PC-3 (cell line): Measurements from ENCODE around the gene TSPEAR. TPM values are rescaled to one million over a fixed set of nuclear protein-coding genes. Genes with fewer than 3 reads are reported as not detected.

Experiments used
- ATAC-seq: fragments of 200-7000 bp; cut with Tn5 transposase; 2 replicates; pipeline ENCODE4 v1.9.1; 2020; ENCODE audit warnings: mild to moderate bottlenecking, moderate library complexity
- BruUV-seq: library from RNA; stranded (reverse); fragments of 400-500 nt; replicated peaks from 2 replicates; lab custom pipeline; 2021; lab: Mats Ljungman, UMichigan
- CTCF ChIA-PET: fragments of 300-600 bp; sonication (Branson Sonifier 250); formaldehyde crosslinking; loops from one replicate; lab custom pipeline; 2022; ENCODE audit warnings: antibody characterized with exemption; lab: Charles Lee
- POLR2A ChIA-PET: fragments of 300-600 bp; sonication (Branson Sonifier 250); formaldehyde crosslinking; loops from one replicate; lab custom pipeline; 2022; ENCODE audit warnings: antibody characterized with exemption; ENCODE audit not compliant: unreplicated experiment; lab: Charles Lee
- DNase-seq: peaks from one replicate; pipeline ENCODE4 v3.0.0-alpha.2; 2015
- H2AFZ ChIP-seq: fragments of 300-600 bp; sonication (generic); 2 replicates; pipeline ENCODE4 v1.6.0; 2016; ENCODE audit warnings: antibody characterized with exemption, low read length
- H3F3A ChIP-seq: fragments of 300-600 bp; sonication (generic); one replicate; pipeline ENCODE4 v1.6.0; 2017; ENCODE audit warnings: antibody characterized with exemption, low read length, control low read depth, mild to moderate bottlenecking; ENCODE audit not compliant: unreplicated experiment
- H3K27ac ChIP-seq: fragments of 300-600 bp; sonication (generic); 2 replicates; pipeline ENCODE4 v1.5.1; 2016; ENCODE audit warnings: mild to moderate bottlenecking, low read length
- H3K27me3 ChIP-seq: fragments of 300-600 bp; sonication (generic); 2 replicates; pipeline ENCODE4 v1.6.1; 2016; ENCODE audit warnings: low read length, mixed read lengths
- H3K36me3 ChIP-seq: fragments of 300-600 bp; sonication (generic); 2 replicates; pipeline ENCODE4 v1.6.1; 2016; ENCODE audit warnings: low read depth, mixed run types, low read length, mixed read lengths
- H3K4me1 ChIP-seq: fragments of 300-600 bp; sonication (generic); 2 replicates; pipeline ENCODE4 v1.5.1; 2016; ENCODE audit warnings: low read length; ENCODE audit not compliant: insufficient read depth
- H3K4me2 ChIP-seq: fragments of 300-600 bp; sonication (generic); 2 replicates; pipeline ENCODE4 v1.6.0; 2016; ENCODE audit warnings: low read length
- H3K4me3 ChIP-seq: fragments of 300-600 bp; sonication (generic); 2 replicates; pipeline ENCODE4 v1.5.1; 2016; ENCODE audit warnings: mild to moderate bottlenecking, low read length, mixed read lengths
- H3K79me2 ChIP-seq: fragments of 300-600 bp; sonication (generic); 2 replicates; pipeline ENCODE4 v1.6.1; 2017; ENCODE audit warnings: low read length, mixed read lengths
- H3K9ac ChIP-seq: fragments of 300-600 bp; sonication (generic); 2 replicates; pipeline ENCODE4 v1.6.0; 2016; ENCODE audit warnings: mild to moderate bottlenecking, low read length
- H3K9me2 ChIP-seq: fragments of 300-600 bp; sonication (generic); replicated peaks from 2 replicates; pipeline ENCODE4 v1.6.1; 2016; ENCODE audit warnings: mixed run types, low read length, mixed read lengths
- H3K9me3 ChIP-seq: fragments of 300-600 bp; sonication (generic); 2 replicates; pipeline ENCODE4 v1.6.1; 2016; ENCODE audit warnings: low read length, mixed read lengths
- H4K20me1 ChIP-seq: fragments of 300-600 bp; sonication (generic); 2 replicates; pipeline ENCODE4 v1.6.1; 2016; ENCODE audit warnings: low read length, mixed read lengths
- CTCF ChIP-seq: fragments of 300-600 bp; sonication (generic); conservative IDR thresholded peaks from 2 replicates; pipeline ENCODE4 v1.5.1; 2017; ENCODE audit warnings: antibody characterized with exemption, low read depth, mild to moderate bottlenecking, low read length
- EZH2 ChIP-seq: fragments of 300-600 bp; sonication (generic); IDR thresholded peaks from one replicate; pipeline ENCODE4 v1.6.1; 2017; ENCODE audit warnings: antibody characterized with exemption, mild to moderate bottlenecking, low read length; ENCODE audit not compliant: unreplicated experiment
- EZH2phosphoT487 ChIP-seq: fragments of 300-600 bp; sonication (generic); IDR thresholded peaks from 2 replicates; pipeline ENCODE4 v1.6.1; 2018; ENCODE audit warnings: mild to moderate bottlenecking, antibody characterized with exemption, low read length, borderline replicate concordance
- intact Hi-C: fragments of 100-400 bp; cut with micrococcal nuclease; formaldehyde crosslinking; loops from 2 replicates; pipeline ENCODE4 v1.9.0; 2023
- total RNA-seq: library from RNA; depleted of rRNA; stranded (reverse); fragments of >200 nt; gene quantifications from 2 replicates; pipeline ENCODE4 v1.2.3, GENCODE V29; 2014

TSPEAR gene
- total RNA-seq, 1 experiment from 2014 or later, result 2.1 TPM

- DNase-seq (no peak), ATAC-seq (no peak)
- ChIA-PET POLR2A (interaction anchor here (0.6 to 0.9 kb wide), 2 partner anchors 17 to 64 kb away, joined by 4 read pairs; no protein-coding TSS in a partner anchor), CTCF (no interaction called here)
- no peaks in the 10 kb centered on the region for H4K20me1 ChIP-seq
- H3K4me1 ChIP-seq, result peaks cover 24% of the 10 kb centered on the region
- no TSS peak for BruUV-seq
- no peak overlapping the region for H3K4me3 ChIP-seq
- no peaks in the 10 kb centered on the region for H3K9me2 ChIP-seq
- 0 out of 2 replicates have a peak overlapping the region, but pooled peaks have one; percentile 44 for H3K9ac ChIP-seq
- intact Hi-C loops, result no loop called here
- H3K27ac ChIP-seq, result peak overlapping the region; percentile 67
- peaks cover 13% of the 10 kb centered on the region; the same call in 1 of the 2 replicates for H3K9me3 ChIP-seq
- H3K79me2 ChIP-seq, result no peaks in the 10 kb centered on the region
- no peaks in the 10 kb centered on the region for H3K27me3 ChIP-seq
- TF ChIP-seq EZH2phosphoT487 (no peak), CTCF (no peak), EZH2 (no peak)
- no peak overlapping the region for H2AFZ ChIP-seq
- peaks cover 16% of the 10 kb centered on the region; the same call in 1 of the 2 replicates for H3K36me3 ChIP-seq
- no peak overlapping the region for H3K4me2 ChIP-seq
- H3F3A ChIP-seq, result no peaks in the 10 kb centered on the region
These were observed 24.4 kb upstream of the TSPEAR start for GRCh38 chr21:44735821-44736220.

- intact Hi-C loops, result no loop called here
- ChIA-PET POLR2A (interaction anchor here (0.6 kb wide), 1 partner anchor 782 kb away, joined by 3 read pairs; no protein-coding TSS in a partner anchor), CTCF (no interaction called here)
- Histone ChIP-seq H3K9me2 (no peaks in the 10 kb centered on the region), H3K27me3 (no peaks in the 10 kb centered on the region), H3K4me1 (peaks cover 24% of the 10 kb centered on the region), H4K20me1 (no peaks in the 10 kb centered on the region), H3K36me3 (peaks cover 16% of the 10 kb centered on the region; the same call in 1 of the 2 replicates), H3K27ac (no peak overlapping the region), H2AFZ (no peak overlapping the region), H3K4me3 (no peak overlapping the region), H3K9ac (no peak overlapping the region), H3K9me3 (peaks cover 13% of the 10 kb centered on the region; the same call in 1 of the 2 replicates), H3K79me2 (no peaks in the 10 kb centered on the region), H3K4me2 (no peak overlapping the region), H3F3A (no peaks in the 10 kb centered on the region)
- TF ChIP-seq EZH2phosphoT487, result no peak
- no peak for TF ChIP-seq CTCF
- TF ChIP-seq EZH2, result no peak
- DNase-seq (no peak), ATAC-seq (no peak)
- no TSS peak for BruUV-seq
These were observed 23.5 kb upstream of the TSPEAR start for GRCh38 chr21:44734841-44735240.

DNA sequence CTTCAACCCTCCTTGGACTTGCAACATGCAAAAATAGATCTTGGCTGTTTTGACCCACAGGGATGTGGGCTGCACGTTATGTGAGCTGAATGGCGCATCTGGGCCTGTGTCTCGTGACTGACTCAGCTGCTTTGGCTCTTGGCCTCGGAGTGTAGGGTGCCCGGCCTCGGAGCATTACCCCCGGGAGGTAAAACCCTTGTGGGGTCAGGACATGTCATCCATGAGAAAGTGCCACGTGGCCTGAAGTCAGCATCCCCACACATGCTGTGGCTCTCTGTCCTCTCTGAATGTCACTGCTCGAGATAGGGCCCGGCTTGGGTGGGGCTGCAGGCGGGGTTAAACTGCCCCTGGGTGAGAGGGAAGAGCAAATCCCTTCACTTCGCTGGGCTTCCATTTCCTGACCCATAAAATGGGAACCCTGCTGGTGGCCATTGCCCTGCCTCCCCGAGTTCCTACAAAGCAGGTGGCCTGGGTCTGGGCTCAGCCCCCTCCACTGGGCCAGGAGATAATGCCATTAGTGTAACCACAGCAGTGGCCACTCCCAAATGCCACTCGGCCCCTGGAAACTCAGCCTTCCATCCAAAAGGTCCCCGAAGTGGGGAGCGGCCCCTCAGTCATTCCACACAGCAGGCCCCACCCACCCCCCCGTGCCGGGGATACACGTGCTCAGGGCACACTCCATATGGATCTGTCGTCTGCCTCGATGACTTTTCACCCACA lies 22.8 kb upstream of the TSPEAR start:
- POLR2A ChIA-PET, result interaction anchor here (0.6 kb wide), 1 partner anchor 782 kb away, joined by 3 read pairs; no protein-coding TSS in a partner anchor
- H3K27me3 ChIP-seq, result no peaks in the 10 kb centered on the region
- H4K20me1 ChIP-seq, result no peaks in the 10 kb centered on the region
- peaks cover 24% of the 10 kb centered on the region for H3K4me1 ChIP-seq
- no peak for TF ChIP-seq EZH2
- TF ChIP-seq EZH2phosphoT487, result no peak
- no peak for TF ChIP-seq CTCF
- DNase-seq (peak; percentile 43), ATAC-seq (peak; percentile 15)
- H3K36me3 ChIP-seq, result peaks cover 16% of the 10 kb centered on the region; the same call in 1 of the 2 replicates
- H2AFZ ChIP-seq, result no peak overlapping the region
- CTCF ChIA-PET, result interaction anchor here (1.0 kb wide), 1 partner anchor 8 kb away, joined by 3 read pairs; no protein-coding TSS in a partner anchor
- no peak overlapping the region for H3K4me2 ChIP-seq
- H3K27ac ChIP-seq, result peak overlapping the region; percentile 75
- no peaks in the 10 kb centered on the region for H3K9me2 ChIP-seq
- H3F3A ChIP-seq, result no peaks in the 10 kb centered on the region
- BruUV-seq, result no TSS peak
- no peaks in the 10 kb centered on the region for H3K79me2 ChIP-seq
- peak overlapping the region; percentile 14; the same call in 1 of the 2 replicates for H3K9ac ChIP-seq
- no peak overlapping the region for H3K4me3 ChIP-seq
- intact Hi-C loops, result no loop called here
- peaks cover 13% of the 10 kb centered on the region; the same call in 1 of the 2 replicates for H3K9me3 ChIP-seq
